Calu3 (cell line): ENCODE measurements around the gene OR2J2. TPM values are rescaled to one million over a fixed set of nuclear protein-coding genes. Genes with fewer than 3 reads are reported as not detected.
A peak's percentile ranks its signal among the peaks of the same experiment; 100 is the strongest.
"Not testable (repeated sequence)": the region's sequence is repeated elsewhere in the genome, so short reads cannot be mapped to it uniquely, and the experiment has no call there.

ENCODE experiments used
- Bru-seq: library from RNA; stranded (reverse); fragments of 400-500 nt; gene quantifications from one replicate; lab custom pipeline; 2021; lab: Mats Ljungman, UMichigan
- BruChase-seq, 2 experiments: library from RNA; stranded (reverse); fragments of 400-500 nt; gene quantifications; one replicate each; lab custom pipeline; 2021; lab: Mats Ljungman, UMichigan
- BruUV-seq: library from RNA; stranded (reverse); fragments of 400-500 nt; replicated peaks from 2 replicates; lab custom pipeline; 2021; lab: Mats Ljungman, UMichigan
- CTCF ChIA-PET: fragments of 300-600 bp; sonication (Branson Sonifier 250); formaldehyde crosslinking; loops from one replicate; lab custom pipeline; 2022; ENCODE audit warnings: antibody characterized with exemption; lab: Charles Lee
- DNase-seq: peaks from one replicate; pipeline ENCODE4 v3.0.0; 2022
- H3K27ac Mint-ChIP-seq: one replicate; pipeline ENCODE4 v1.8.0; 2022; ENCODE audit warnings: mixed read lengths; ENCODE audit not compliant: unreplicated experiment
- H3K27me3 Mint-ChIP-seq: one replicate; pipeline ENCODE4 v1.8.0; 2022; ENCODE audit warnings: mixed read lengths; ENCODE audit not compliant: unreplicated experiment
- H3K36me3 Mint-ChIP-seq: one replicate; pipeline ENCODE4 v1.8.0; 2022; ENCODE audit warnings: mild to moderate bottlenecking, moderate library complexity, mixed read lengths; ENCODE audit not compliant: insufficient read depth, unreplicated experiment
- H3K4me1 Mint-ChIP-seq: one replicate; pipeline ENCODE4 v1.8.0; 2022; ENCODE audit warnings: mild to moderate bottlenecking, low read depth, mixed read lengths; ENCODE audit not compliant: unreplicated experiment
- H3K4me3 Mint-ChIP-seq: one replicate; pipeline ENCODE4 v1.8.0; 2022; ENCODE audit warnings: mild to moderate bottlenecking, low read depth, moderate library complexity, mixed read lengths; ENCODE audit not compliant: unreplicated experiment
- H3K9me3 Mint-ChIP-seq: one replicate; pipeline ENCODE4 v1.8.0; 2022; ENCODE audit warnings: low read depth, mixed read lengths; ENCODE audit not compliant: unreplicated experiment
- intact Hi-C: fragments of 100-400 bp; cut with micrococcal nuclease; formaldehyde crosslinking; loops from one replicate; pipeline ENCODE4 v1.10.0; 2022; ENCODE audit not compliant: unreplicated experiment
- long read RNA-seq: library from polyadenylated mRNA; stranded (forward); transcript quantifications from one replicate; pipeline ENCODE4 v2.0.0, GENCODE V29; 2022
- total RNA-seq: library from RNA; stranded (reverse); gene quantifications from 2 replicates; pipeline ENCODE4 v1.2.3, GENCODE V29; 2022
- TF ChIP-seq, protein P1 (sequence below): fragments of 200-600 bp; IDR thresholded peaks from one replicate; pipeline ENCODE4 v1.8.0; 2022; ENCODE audit warnings: antibody characterized with exemption; ENCODE audit not compliant: unreplicated experiment

The OR2J2 gene
- not detected in 2 replicates for total RNA-seq
- not detected for Bru-seq, nascent RNA
- BruChase-seq, experiment 1, labeled RNA remaining after a 6-hour chase = percentile 15 among the genes with signal in this experiment
- BruChase-seq, experiment 2, labeled RNA remaining after a 2-hour chase = not detected
- long read RNA-seq = 0 reads

DNA sequence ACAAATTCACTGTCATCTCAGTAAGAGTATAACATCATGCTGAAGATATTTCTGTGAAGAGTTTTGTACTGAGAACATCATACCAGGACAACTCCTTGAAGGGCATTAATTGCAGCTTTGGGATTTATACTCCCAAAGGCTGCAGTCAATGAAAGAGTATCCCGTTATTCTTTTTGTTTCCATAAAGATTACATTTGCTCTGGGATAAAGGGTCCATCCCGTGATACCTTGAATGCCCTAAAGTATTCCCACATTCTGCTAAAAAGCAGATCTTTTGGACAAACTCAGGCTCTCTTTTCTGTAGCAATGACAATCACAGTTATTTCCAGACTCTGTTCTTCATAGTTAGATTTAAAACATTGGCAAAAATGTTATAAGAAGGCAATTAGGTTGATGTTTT is at the start of gene OR2J2:
TSS of gene OR2J2 (plus strand) at position 301 of the 400 bp plus-strand sequence. CDS start 2,729 bp downstream, outside the sequence.
- DNase-seq, H3K4me1 Mint-ChIP-seq, H3K27ac Mint-ChIP-seq, CTCF ChIA-PET, intact Hi-C loops, H3K4me3 Mint-ChIP-seq, H3K9me3 Mint-ChIP-seq, H3K36me3 Mint-ChIP-seq, BruUV-seq: not testable (repeated sequence)
- H3K27me3 Mint-ChIP-seq = peaks cover 14% of the 10 kb centered on the region

DNA sequence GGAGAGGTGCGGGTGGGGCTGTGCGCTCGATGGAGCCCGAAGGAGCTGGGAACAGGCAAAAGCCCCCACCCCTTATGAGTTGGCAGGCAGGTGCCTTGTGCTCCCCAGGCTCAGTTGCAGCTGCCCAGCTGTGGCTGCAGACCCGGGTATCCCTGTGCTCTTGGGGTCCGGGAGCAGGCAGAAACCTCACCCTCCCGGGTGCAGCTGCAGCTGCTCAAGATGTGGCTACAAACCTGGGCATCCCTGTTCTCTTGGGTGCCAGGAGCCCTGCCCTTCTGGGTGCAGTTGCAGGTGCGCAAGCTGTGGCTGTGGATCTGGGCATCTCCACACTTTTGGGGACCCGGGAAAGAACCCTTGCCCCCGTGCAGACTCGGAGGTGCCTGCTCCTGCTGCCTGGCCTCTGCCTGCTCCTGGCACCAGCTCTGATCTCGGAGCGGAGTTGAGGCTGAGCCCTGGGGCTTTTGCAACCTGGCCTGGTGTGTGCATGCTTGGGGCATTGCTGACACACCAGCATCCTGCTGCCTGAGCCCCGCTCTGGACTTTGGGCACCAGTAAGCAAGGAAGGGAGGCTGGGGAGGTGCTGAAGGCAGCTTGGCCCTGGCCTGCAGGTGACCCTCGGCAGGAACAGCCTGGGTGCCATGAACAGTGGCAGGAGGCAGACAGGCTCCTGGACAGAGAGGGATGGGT is 41.2 kb upstream of the OR2J2 start:
- TF ChIP-seq, protein P1, sequence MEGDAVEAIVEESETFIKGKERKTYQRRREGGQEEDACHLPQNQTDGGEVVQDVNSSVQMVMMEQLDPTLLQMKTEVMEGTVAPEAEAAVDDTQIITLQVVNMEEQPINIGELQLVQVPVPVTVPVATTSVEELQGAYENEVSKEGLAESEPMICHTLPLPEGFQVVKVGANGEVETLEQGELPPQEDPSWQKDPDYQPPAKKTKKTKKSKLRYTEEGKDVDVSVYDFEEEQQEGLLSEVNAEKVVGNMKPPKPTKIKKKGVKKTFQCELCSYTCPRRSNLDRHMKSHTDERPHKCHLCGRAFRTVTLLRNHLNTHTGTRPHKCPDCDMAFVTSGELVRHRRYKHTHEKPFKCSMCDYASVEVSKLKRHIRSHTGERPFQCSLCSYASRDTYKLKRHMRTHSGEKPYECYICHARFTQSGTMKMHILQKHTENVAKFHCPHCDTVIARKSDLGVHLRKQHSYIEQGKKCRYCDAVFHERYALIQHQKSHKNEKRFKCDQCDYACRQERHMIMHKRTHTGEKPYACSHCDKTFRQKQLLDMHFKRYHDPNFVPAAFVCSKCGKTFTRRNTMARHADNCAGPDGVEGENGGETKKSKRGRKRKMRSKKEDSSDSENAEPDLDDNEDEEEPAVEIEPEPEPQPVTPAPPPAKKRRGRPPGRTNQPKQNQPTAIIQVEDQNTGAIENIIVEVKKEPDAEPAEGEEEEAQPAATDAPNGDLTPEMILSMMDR = no peak
- H3K36me3 Mint-ChIP-seq = no peaks in the 10 kb centered on the region
- CTCF ChIA-PET = no interaction called here
- H3K27ac Mint-ChIP-seq = no peak overlapping the region
- no peaks in the 10 kb centered on the region for H3K27me3 Mint-ChIP-seq
- no TSS peak for BruUV-seq
- intact Hi-C loops = no loop called here
- H3K9me3 Mint-ChIP-seq = no peaks in the 10 kb centered on the region
- DNase-seq = no peak
- H3K4me1 Mint-ChIP-seq = no peaks in the 10 kb centered on the region
- H3K4me3 Mint-ChIP-seq = no peak overlapping the region

DNA sequence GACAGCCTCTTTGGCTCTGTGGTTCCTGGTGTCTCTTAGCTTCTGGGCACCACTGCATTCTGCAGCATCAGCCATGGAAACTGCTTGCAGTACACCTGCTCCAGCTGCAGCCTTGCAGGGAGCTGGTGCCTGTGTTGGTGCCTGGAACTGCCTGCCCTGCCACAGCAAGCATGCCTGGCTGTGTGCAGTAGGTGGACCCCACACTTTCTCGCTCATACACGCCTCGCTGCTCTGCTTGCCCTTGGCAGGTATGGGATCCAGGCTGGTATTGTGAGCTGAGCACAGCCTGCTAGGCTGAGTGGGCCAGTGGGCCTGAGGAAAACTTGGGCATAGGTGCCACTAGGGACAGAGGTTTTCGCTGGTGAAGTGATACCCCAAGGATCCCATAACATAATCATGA is 40.1 kb upstream of the OR2J2 start:
- Mint-ChIP-seq H3K9me3 (no peaks in the 10 kb centered on the region), H3K27me3 (no peaks in the 10 kb centered on the region), H3K27ac (no peak overlapping the region), H3K36me3 (no peaks in the 10 kb centered on the region), H3K4me1 (no peaks in the 10 kb centered on the region), H3K4me3 (no peak overlapping the region)
- intact Hi-C loops = no loop called here
- TF ChIP-seq, protein P1 = no peak
- no TSS peak for BruUV-seq
- CTCF ChIA-PET = no interaction called here
- no peak for DNase-seq

DNA sequence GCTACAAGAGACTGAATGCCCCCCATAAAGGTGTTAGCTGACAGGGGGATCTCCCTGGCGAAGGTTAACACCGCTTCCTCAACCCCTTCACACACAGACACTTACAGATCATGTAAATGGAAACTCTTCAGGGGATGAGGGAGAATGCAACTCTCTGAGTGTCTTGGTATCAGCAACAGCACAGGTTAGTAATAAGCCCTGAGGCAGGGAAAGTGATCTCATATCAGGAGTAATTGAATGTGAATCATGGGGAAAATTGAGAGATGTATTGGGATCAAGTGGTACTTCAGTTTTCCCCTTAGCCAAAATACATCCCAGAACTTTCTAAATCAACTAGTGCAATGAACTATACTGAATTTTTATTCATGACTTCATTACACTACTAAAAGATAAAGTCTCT is 39.0 kb upstream of the OR2J2 start:
- Mint-ChIP-seq H3K9me3 (no peaks in the 10 kb centered on the region), H3K36me3 (no peaks in the 10 kb centered on the region), H3K4me3 (no peak overlapping the region), H3K27me3 (no peaks in the 10 kb centered on the region), H3K27ac (no peak overlapping the region), H3K4me1 (no peaks in the 10 kb centered on the region)
- no TSS peak for BruUV-seq
- intact Hi-C loops = no loop called here
- TF ChIP-seq, protein P1 = no peak
- CTCF ChIA-PET = no interaction called here
- DNase-seq = no peak

DNA sequence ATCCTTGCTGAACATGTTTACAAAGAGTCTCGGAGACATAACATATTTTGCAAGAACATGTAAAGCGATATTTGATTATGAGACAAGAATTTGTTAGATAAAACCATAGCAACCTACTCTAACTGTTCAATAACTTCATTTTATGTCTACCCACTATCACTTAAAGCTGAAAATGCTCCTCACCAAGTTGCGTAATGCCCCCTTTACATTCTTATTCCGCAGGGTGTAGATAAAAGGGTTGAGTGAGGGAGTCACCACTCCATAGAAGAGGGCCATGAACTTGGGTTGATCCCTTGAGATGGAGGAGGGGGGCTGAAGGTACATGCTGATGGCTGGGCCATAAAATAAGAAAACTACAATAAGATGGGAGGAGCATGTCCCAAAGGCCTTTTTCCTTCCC is 33.0 kb upstream of the OR2J2 start:
- CTCF ChIA-PET = no interaction called here
- no peak for DNase-seq
- Mint-ChIP-seq H3K27ac (no peak overlapping the region), H3K27me3 (no peaks in the 10 kb centered on the region), H3K9me3 (peaks cover 3% of the 10 kb centered on the region), H3K4me3 (no peak overlapping the region), H3K4me1 (no peaks in the 10 kb centered on the region), H3K36me3 (no peaks in the 10 kb centered on the region)
- intact Hi-C loops = no loop called here
- BruUV-seq = no TSS peak
- TF ChIP-seq, protein P1 = no peak
